Upper lobe of left lung (tissue), 6 donors: ENCODE results near the gene ATP2B1. TPM values are rescaled to one million over a fixed set of nuclear protein-coding genes. Genes with fewer than 3 reads are reported as not detected.

Source experiments
- ATAC-seq, 2 donors: fragments of 200-7000 bp; cut with Tn5 transposase; one replicate each; pipeline ENCODE4 v1.9.1; 2022; ENCODE audit warnings: mild to moderate bottlenecking in 2 of 2, moderate library complexity in 2 of 2; ENCODE audit not compliant: low FRiP score in 2 of 2
- DNase-seq, 2 donors: peaks; one replicate each; pipeline ENCODE4 v3.0.0-alpha.2; 2019 to 2020
- H3K27ac ChIP-seq, 4 donors: fragments of 200-600 bp; sonication (generic); one replicate each; pipeline ENCODE4 v1.5.1; 2016 to 2019
- H3K27me3 ChIP-seq, 4 donors: fragments of 200-600 bp; sonication (generic); one replicate each; pipeline ENCODE4 v1.5.1; 2017 to 2019
- H3K36me3 ChIP-seq, 4 donors: fragments of 200-600 bp; sonication (generic); one replicate each; pipeline ENCODE4 v1.5.1; 2016 to 2019
- H3K4me1 ChIP-seq, 4 donors: fragments of 200-600 bp; sonication (generic); one replicate each; pipeline ENCODE4 v1.5.1; 2018 to 2019
- H3K4me3 ChIP-seq, 4 donors: fragments of 200-600 bp; sonication (generic); one replicate each; pipeline ENCODE4 v1.5.1; 2017 to 2019; ENCODE audit warnings: mild to moderate bottlenecking in 2 of 4, moderate library complexity in 1 of 4
- H3K9me3 ChIP-seq, 4 donors: fragments of 200-600 bp; sonication (generic); one replicate each; pipeline ENCODE4 v1.5.1; 2018 to 2019
- EP300 ChIP-seq, 4 donors: sonication (generic); formaldehyde crosslinking; IDR thresholded peaks; one replicate each; pipeline ENCODE4 v1.5.1; 2017; ENCODE audit warnings: antibody characterized with exemption in 4 of 4, control low read depth in 2 of 4
- POLR2A ChIP-seq, 4 donors: fragments of 450-650 bp; IDR thresholded peaks; one replicate each; pipeline ENCODE4 v1.5.1; 2016 to 2017; ENCODE audit warnings: antibody characterized with exemption in 4 of 4, mild to moderate bottlenecking in 2 of 4
- POLR2AphosphoS5 ChIP-seq, 2 donors: sonication (generic); formaldehyde crosslinking; IDR thresholded peaks; one replicate each; pipeline ENCODE4 v1.5.1; 2017; ENCODE audit warnings: antibody characterized with exemption in 2 of 2
- WGBS, 2 donors: methylation state at CpG; one replicate each; pipeline ENCODE4 v1.1.5; 2017 to 2018; 5-methylcytosine and 5-hydroxymethylcytosine counted together
- total RNA-seq, 6 donors: library from RNA; depleted of rRNA in 4 of 6; stranded (reverse); fragments of >200 nt in 4 of 6; gene quantifications; one replicate each; pipeline versions ENCODE4 v1.1.0 to v1.2.1, GENCODE V29; 2016 to 2021
- TF ChIP-seq, protein P1 (sequence below), 6 experiments: fragments of 450-650 bp in 4 of 6; fragments of 200-600 bp in 2 of 6; sonication (generic) in 2 of 6; IDR thresholded peaks; one replicate each; pipeline ENCODE4 v1.5.1; 2016 to 2019; ENCODE audit warnings: antibody characterized with exemption in 6 of 6
- donor health status: DM: no; HTN: no; CAD: no; lungs with moderate emphysema.
- donor health status: DM: no; HTN: yes; CAD: no; lungs with severe emphysema.

Gene ATP2B1
- total RNA-seq, 6 donors from 2014 or later: 15.2 to 50.0 (median 36.3) TPM

DNA sequence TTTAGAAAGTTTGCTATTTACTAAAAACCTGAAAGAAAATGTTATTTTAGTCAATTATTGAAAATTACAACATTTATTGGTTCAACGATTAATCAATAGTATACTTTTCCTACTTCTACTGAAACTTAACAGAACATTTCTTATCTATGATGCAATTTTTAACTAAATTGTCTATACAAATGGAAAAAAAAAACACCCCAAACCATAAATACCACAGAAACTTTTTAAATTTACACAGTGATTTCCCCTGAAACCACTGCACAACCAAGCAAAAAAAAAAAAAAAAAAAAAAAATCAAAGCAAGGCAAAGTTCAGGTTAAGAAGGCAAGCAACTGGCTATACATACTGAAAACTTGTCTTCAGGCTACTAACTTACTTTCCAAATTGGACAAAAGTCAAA, 110.9 kb downstream of the ATP2B1 start:
- TF ChIP-seq POLR2AphosphoS5 (IDR thresholded peaks at IDR 0.05): no peak
- TF ChIP-seq POLR2A (IDR thresholded peaks at IDR 0.05): no peak
- TF ChIP-seq, protein P1, sequence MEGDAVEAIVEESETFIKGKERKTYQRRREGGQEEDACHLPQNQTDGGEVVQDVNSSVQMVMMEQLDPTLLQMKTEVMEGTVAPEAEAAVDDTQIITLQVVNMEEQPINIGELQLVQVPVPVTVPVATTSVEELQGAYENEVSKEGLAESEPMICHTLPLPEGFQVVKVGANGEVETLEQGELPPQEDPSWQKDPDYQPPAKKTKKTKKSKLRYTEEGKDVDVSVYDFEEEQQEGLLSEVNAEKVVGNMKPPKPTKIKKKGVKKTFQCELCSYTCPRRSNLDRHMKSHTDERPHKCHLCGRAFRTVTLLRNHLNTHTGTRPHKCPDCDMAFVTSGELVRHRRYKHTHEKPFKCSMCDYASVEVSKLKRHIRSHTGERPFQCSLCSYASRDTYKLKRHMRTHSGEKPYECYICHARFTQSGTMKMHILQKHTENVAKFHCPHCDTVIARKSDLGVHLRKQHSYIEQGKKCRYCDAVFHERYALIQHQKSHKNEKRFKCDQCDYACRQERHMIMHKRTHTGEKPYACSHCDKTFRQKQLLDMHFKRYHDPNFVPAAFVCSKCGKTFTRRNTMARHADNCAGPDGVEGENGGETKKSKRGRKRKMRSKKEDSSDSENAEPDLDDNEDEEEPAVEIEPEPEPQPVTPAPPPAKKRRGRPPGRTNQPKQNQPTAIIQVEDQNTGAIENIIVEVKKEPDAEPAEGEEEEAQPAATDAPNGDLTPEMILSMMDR (IDR thresholded peaks at IDR 0.05): no peak
- TF ChIP-seq EP300 (IDR thresholded peaks at IDR 0.05): no peak
- H3K9me3 ChIP-seq: no peaks in the 10 kb centered on the region
- ATAC-seq: no peak
- peaks cover 0 to 31% (median 6%) of the 10 kb centered on the region in 4 donors for H3K36me3 ChIP-seq
- H3K4me3 ChIP-seq: no peak overlapping the region
- H3K27ac ChIP-seq: no peak overlapping the region
- 95 to 96% methylated on average over 1 of the region's 1 CpG for WGBS, 2 donors
- H3K27me3 ChIP-seq: no peaks in the 10 kb centered on the region
- no peak for DNase-seq
- H3K4me1 ChIP-seq: no peaks in the 10 kb centered on the region

DNA sequence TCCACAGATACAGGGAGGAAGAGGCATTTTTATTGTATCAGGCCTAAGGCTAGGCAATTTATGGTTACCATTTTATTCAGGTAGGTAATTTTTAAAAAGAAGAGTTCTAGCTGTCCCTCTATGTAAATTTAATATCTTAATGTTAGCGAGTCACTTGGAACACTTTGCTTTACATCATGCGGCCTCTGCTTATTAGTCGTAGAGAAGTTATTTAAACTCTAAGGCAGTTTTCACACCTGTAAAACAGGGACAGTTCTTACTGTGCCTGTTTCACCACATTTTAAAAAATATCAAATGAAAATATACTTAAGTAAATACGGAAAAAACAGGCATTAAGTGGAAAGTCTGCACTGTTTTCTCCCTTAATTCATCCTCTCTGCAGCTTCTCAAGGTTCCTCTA, 111.4 kb downstream of the ATP2B1 start:
- H3K36me3 ChIP-seq: peaks cover 0 to 27% (median 6%) of the 10 kb centered on the region in 4 donors
- H3K9me3 ChIP-seq: no peaks in the 10 kb centered on the region
- DNase-seq (no peak), ATAC-seq (no peak)
- H3K27ac ChIP-seq: no peak overlapping the region
- no peaks in the 10 kb centered on the region for H3K4me1 ChIP-seq
- 71 to 73% methylated on average over 4 of the region's 4 CpGs for WGBS, 2 donors
- H3K4me3 ChIP-seq: no peak overlapping the region
- TF ChIP-seq EP300 (IDR thresholded peaks at IDR 0.05) (no peak), POLR2AphosphoS5 (IDR thresholded peaks at IDR 0.05) (no peak), POLR2A (IDR thresholded peaks at IDR 0.05) (no peak)
- TF ChIP-seq, protein P1 (IDR thresholded peaks at IDR 0.05): no peak
- H3K27me3 ChIP-seq: no peaks in the 10 kb centered on the region

DNA sequence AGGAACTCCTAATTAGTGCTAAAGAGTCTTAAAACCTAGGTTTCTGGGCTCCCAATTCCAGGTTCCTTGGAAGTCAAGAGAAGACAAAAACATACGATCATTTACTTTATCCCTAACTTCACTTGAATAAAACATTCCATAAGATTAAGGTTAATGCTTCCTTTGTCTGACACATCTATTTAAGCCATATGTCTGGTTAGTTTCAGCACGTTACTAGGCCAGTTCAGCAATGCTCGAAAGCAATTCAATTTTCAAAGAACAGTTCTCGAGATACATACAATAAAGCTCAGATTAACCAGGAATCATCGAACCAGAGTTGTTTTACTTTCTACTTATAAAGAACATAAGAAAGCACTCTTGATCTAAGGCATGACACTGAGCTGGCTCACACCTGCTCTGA, 114.8 kb downstream of the ATP2B1 start:
- no peak overlapping the region for H3K4me3 ChIP-seq
- peaks cover 0 to 25% (median 10%) of the 10 kb centered on the region in 4 donors for H3K36me3 ChIP-seq
- no peaks in the 10 kb centered on the region for H3K27me3 ChIP-seq
- WGBS, 2 donors: 91 to 94% methylated on average over 5 of the region's 5 CpGs
- DNase-seq: no peak
- H3K27ac ChIP-seq: no peak overlapping the region
- TF ChIP-seq EP300 (IDR thresholded peaks at IDR 0.05) (no peak), POLR2A (IDR thresholded peaks at IDR 0.05) (no peak), POLR2AphosphoS5 (IDR thresholded peaks at IDR 0.05) (no peak)
- TF ChIP-seq, protein P1 (IDR thresholded peaks at IDR 0.05): no peak
- H3K4me1 ChIP-seq: no peaks in the 10 kb centered on the region
- no peak for ATAC-seq
- no peaks in the 10 kb centered on the region for H3K9me3 ChIP-seq

DNA sequence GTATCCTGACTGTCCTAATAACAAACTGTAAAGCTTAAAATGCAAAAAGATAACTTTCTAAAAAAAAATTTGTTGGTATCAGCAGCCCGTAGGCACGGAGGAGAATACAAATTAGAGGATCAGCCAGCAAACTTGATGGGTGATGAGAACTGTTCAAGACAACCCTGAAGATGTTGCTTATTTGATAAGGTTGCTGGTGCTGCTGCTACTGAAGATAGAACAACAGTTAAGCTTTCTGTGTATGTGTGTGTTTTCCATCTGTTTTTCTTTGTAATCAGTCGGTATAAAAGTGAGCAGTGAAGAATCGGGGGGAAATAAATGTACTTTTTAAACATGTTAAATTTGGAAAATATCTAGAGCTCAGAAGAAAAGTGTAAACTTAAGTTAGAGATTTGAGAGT, 115.4 kb downstream of the ATP2B1 start:
- no peaks in the 10 kb centered on the region for H3K27me3 ChIP-seq
- 83 to 90% methylated on average over 4 of the region's 4 CpGs for WGBS, 2 donors
- no peak for ATAC-seq
- no peak for DNase-seq
- H3K4me3 ChIP-seq: no peak overlapping the region
- H3K36me3 ChIP-seq: peaks cover 0 to 19% (median 5%) of the 10 kb centered on the region in 4 donors
- TF ChIP-seq POLR2A (IDR thresholded peaks at IDR 0.05): no peak
- TF ChIP-seq EP300 (IDR thresholded peaks at IDR 0.05): no peak
- TF ChIP-seq, protein P1 (IDR thresholded peaks at IDR 0.05): no peak
- TF ChIP-seq POLR2AphosphoS5 (IDR thresholded peaks at IDR 0.05): no peak
- H3K27ac ChIP-seq: no peak overlapping the region
- no peaks in the 10 kb centered on the region for H3K4me1 ChIP-seq
- H3K9me3 ChIP-seq: no peaks in the 10 kb centered on the region

DNA sequence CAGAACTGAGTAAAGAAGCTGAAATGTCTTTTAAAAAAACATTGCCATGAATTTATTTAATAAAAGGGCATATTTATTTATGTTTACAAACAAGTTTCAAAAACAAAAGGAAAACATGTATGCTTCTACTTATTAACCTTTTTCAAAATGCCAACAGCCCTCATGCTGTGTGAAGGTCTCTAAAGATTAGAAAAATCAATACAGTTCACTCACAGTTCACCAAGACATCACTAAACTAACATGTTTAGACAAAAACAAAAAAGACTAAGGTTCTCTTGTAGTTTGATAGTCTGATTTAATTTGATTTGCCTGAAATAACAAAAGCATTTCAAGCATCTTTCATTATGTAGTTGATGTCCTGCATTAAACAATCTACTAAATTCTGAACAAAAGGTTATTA, 118.9 kb downstream of the ATP2B1 start:
- DNase-seq: no peak
- H3K4me1 ChIP-seq: no peaks in the 10 kb centered on the region
- H3K4me3 ChIP-seq: no peak overlapping the region
- no peaks in the 10 kb centered on the region for H3K9me3 ChIP-seq
- ATAC-seq: no peak
- no peak overlapping the region for H3K27ac ChIP-seq
- H3K27me3 ChIP-seq: no peaks in the 10 kb centered on the region
- TF ChIP-seq, protein P1 (IDR thresholded peaks at IDR 0.05): no peak
- TF ChIP-seq EP300 (IDR thresholded peaks at IDR 0.05) (no peak), POLR2A (IDR thresholded peaks at IDR 0.05) (no peak), POLR2AphosphoS5 (IDR thresholded peaks at IDR 0.05) (no peak)
- H3K36me3 ChIP-seq: peaks cover 0 to 17% (median 5%) of the 10 kb centered on the region in 4 donors
